GM19397 (cell line): ENCODE results near the gene CDH26.
"Not testable (repeated sequence)": the region's sequence is repeated elsewhere in the genome, so short reads cannot be mapped to it uniquely, and the experiment has no call there.

Experiments
- ATAC-seq: cut with Tn5 transposase; IDR thresholded peaks from one replicate; pipeline ENCODE4 v1.9.1; 2021; ENCODE audit warnings: mild to moderate bottlenecking, moderate library complexity; ENCODE audit not compliant: unreplicated experiment

The CDH26 gene

GRCh38 chr20:59940129-59940955, 17.9 kb upstream of the CDH26 start, which contains the start of the genes FAM217B and PPP1R3D:
TSS of gene FAM217B (plus strand) at chr20:59940389. CDS start at chr20:59943944, 3,555 bp downstream.
TSS of gene PPP1R3D (minus strand) at chr20:59940305. CDS start at chr20:59939931, 374 bp downstream.
- peak; percentile 94 for ATAC-seq

DNA sequence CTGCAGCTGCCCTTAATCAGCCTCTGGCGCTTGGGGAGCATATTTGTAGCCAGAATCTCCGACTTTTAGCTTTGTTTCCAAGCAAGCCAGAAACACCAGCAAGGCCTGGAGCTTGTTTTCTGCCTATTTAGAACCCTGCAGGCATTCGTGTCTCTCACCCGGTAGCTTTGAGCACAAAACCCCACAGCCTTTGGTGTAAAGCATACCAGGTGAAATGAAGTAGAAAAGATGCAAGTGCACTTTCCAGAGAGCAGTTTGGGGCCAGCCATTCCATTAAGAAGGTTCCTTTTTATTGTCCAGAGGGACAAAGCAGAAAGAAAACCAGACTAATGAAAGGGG, 17.3 kb upstream of the CDH26 start:
- no peak for ATAC-seq

DNA sequence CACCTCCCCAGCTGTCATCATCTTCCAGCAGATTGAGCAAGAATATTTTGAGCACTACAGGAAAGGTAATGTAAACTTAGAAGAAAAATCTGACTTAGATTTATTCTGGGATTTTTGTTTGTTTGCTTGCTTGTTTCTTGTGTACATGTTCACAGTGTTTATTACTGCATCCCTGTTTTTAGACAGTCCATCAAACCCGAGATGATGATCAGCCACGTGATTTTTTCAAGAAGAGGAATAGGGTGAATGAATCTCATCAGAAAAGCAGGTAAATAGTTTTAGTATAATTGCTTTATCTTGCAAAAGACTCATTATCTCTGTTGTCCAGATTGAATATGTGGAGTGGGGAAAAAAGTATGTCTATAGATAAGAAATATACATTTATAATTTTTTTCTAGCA, 16.0 kb upstream of the CDH26 start:
- no peak for ATAC-seq

DNA sequence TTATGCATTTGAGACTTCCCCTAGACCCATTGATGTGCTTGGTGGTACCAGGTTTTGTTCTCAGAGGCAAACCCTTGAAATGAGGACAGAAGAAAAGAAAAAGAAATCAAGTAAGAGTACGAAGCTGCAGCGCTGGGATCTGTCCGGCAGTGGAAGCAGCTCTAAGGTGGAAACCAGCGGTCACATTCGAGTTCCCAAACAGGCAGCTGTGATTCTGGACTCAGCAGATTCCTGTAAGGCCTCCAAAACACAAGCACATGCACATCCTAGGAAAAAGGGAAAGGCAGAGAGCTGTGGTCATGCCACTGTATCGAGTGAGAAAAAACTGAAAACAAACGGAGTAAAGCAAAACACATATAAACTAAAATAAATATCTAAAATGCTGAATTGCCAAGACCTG, 13.5 kb upstream of the CDH26 start:
- no peak for ATAC-seq

GRCh38 chr20:59945175-59945574, 13.0 kb upstream of the CDH26 start:
- no peak for ATAC-seq

- ATAC-seq, result no peak
These were observed 12.5 kb upstream of the CDH26 start for GRCh38 chr20:59945731-59946130.

- ATAC-seq, result no peak
These were observed 10.8 kb upstream of the CDH26 start for GRCh38 chr20:59947376-59947775.

DNA sequence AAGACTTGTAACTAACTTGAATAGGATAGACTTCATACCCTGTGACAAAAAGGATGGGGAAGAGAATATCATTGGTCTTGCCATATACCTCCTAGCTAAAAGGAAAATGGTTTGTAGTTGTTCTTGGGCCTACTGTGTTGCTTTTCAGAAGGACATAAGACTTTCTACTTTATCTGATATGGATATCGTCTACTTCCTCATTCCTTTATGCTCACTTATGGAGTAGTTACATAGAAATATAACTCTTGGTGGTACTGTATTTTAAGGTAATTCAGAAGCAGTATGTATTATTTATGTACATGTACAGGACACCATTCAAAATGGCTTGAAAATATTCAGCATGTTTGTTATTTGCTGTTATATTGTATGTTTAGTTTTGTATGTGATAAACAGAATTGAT, 10.0 kb upstream of the CDH26 start:
- no peak for ATAC-seq

GRCh38 chr20:59948828-59949720, 9.1 kb upstream of the CDH26 start:
- ATAC-seq, result no peak

- no peak for ATAC-seq
These were observed 8.3 kb upstream of the CDH26 start for GRCh38 chr20:59949911-59950310.

DNA sequence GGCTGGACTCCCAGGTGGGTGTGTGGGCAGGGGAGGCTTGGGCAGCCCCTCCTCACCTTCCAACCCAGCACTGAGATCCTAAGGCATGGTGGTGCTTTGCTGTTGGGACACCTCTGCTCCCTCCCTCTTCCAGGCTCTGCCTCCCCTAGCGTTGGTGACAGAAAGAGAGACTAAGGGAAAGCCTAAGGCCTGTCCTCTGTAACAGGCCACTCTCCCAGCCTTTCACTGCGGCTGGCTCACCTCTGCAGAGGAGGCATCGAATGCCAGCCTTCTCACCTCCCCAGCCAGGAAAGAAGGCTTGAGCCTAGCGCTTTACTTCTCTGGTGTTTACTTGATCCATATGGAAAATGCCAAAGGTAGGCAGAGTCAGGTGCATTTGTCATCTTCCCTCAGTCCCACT, 3.5 kb upstream of the CDH26 start:
- no peak for ATAC-seq

DNA sequence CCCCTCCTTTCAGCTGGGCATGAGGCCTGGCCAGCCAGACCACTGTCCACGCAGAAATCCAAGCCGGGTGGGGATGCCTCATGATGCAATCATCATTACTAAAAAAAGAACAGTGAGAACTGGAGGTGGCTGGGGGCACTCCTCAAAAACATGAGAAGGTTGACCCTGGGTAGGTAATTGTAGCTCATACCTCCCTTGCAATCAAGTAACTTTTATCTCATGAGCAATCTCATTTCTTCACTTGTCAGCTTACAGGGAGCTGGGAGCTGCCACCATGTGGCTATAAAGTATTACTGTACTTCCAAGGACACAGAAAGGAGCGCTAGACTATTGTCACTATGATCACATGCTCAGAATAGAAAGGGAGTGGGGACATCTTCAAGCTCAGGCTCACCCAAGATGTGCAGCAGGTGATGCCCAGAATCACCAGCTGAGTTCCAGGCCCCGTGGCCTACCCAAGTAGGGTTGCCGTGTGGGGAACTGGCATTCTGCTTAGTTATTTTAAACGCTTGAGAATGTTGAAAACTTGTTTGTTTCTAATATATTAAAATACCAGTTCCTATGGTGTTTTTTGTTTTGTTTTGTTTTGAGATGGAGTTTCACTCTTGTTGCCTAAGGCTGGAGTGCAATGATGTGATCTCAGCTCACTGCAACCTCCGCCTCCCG, 3.0 kb upstream of the CDH26 start:
- ATAC-seq, result no peak

DNA sequence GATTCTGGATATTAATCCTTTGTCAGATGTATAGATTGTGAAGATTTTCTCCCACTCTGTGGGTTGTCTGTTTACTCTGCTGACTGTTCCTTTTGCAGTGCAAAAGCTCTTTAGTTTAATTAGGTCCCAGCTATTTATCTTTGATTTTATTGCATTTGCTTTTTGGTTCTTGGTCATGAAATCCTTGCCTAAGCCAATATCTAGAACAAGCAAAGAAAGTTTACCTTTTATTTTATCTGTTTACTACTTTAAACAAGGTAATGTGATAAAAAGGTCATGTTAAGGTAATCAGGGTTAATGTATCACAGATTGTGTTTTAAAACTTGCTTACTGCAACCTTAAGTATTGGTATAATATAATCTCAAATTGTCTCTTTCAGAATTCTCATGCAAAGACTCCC, 655 bp upstream of the CDH26 start:
- not testable (repeated sequence) for ATAC-seq

GRCh38 chr20:59958626-59959025, 403 bp downstream of the CDH26 start:
- ATAC-seq, result no peak

DNA sequence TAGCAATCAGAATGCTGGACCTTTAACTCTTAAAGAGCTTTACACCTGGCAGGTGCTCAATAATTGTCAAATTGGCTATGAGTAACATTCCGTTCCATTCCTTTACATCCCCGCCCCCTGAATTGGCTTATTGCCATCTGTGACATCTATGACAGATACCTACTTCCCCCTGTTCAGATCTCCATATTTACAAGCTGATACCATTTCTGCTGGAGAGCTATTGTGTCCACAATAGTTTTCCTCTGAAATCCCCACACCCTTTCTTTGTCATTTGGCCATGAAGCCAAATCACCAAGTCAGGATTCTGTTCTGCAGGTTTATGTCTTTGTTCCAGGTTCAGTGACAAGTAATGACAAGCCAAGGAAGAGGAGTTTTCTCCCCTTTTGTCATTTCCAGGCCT, 3.2 kb downstream of the CDH26 start:
- ATAC-seq, result no peak

GRCh38 chr20:59962155-59962554, 3.9 kb downstream of the CDH26 start:
- no peak for ATAC-seq

DNA sequence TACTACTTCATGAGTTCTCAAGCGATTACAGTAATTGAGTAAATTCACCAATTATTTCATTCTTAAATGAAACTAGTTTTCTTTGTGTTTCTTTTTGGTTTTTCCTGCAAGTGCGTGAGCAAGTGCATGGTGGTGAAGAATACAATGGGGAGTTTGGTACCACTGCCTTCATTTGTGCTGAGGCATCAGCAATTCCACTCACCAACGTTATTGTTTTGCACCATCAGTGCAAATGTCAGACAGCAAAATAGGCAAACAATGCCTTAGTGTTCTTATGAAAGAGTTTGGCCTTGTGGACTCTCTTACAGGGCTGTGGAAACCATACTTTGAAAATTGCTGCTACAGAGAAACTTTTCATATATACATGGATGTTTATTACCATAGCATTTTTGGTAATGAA, 8.2 kb downstream of the CDH26 start:
- no peak for ATAC-seq

- ATAC-seq, result no peak
These were observed 13.2 kb downstream of the CDH26 start for GRCh38 chr20:59971428-59971827.

DNA sequence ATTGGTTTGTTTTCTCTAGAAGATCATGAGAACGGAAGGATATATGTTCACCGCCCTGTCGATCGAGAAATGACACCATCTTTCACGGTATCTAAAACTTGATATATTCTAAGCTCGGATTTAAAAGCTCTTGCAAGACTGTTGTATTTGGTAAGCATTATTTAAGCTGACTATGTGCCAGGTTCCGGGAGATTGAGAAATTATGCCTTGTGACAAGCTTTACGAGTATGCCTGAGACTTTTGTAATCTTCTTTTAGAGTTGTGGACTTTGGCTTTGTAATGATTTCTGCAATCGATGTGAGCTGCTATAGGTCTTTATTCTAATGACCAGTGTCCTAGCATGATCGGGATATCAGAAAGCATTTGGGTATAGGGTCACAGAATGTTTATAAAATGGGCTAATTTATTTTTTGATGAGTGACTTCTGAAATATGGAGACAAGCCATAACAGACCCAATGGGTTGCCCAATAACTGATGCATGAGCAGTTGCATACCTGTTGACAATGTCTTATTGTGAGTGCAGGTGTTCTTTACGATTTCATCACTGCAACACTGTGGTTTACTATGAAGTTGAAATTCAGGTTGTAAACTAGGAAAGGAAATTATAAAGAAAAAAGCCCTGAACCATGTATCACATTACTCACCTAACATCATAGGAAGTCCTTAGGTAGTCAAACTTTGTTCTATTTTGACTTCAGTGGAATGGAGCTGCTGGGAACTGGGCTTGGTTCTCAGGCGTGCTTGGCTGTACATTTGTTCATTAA, 14.0 kb downstream of the CDH26 start:
- no peak for ATAC-seq

- no peak for ATAC-seq
These were observed 18.0 kb downstream of the CDH26 start for GRCh38 chr20:59976156-59976782.
